Transverse colon (tissue), 4 donors: ENCODE measurements around the gene GMPR2. TPM values are rescaled to one million over a fixed set of nuclear protein-coding genes. Genes with fewer than 3 reads are reported as not detected.

Experiments used
- DNase-seq: peaks from one replicate; pipeline ENCODE4 v3.0.0-alpha.2; 2019
- H3K27ac ChIP-seq, 4 donors: fragments of 200-600 bp; sonication (generic); 2 replicates each; pipeline ENCODE4 v1.5.1; 2016 to 2018; ENCODE audit warnings: inconsistent platforms in 4 of 4
- H3K27me3 ChIP-seq: fragments of 200-600 bp; sonication (generic); 2 replicates; pipeline ENCODE4 v1.5.1; 2017; ENCODE audit warnings: inconsistent platforms
- H3K36me3 ChIP-seq, 4 donors: fragments of 200-600 bp; sonication (generic); 2 replicates each; pipeline ENCODE4 v1.5.1; 2017 to 2019; ENCODE audit warnings: inconsistent platforms in 4 of 4
- H3K4me1 ChIP-seq, 4 donors: fragments of 200-600 bp; sonication (generic); 2 replicates each; pipeline ENCODE4 v1.5.1; 2017 to 2020; ENCODE audit warnings: inconsistent platforms in 4 of 4
- H3K4me3 ChIP-seq, 4 donors: fragments of 200-600 bp; sonication (generic); 1 replicate in 1 of 4; 2 replicates in 3 of 4; pipeline versions ENCODE4 v1.5.1 to v1.6.1; 2017 to 2019; ENCODE audit warnings: inconsistent platforms in 4 of 4
- H3K9me3 ChIP-seq, 2 donors: fragments of 200-600 bp; sonication (generic); 2 replicates each; pipeline ENCODE4 v1.5.1; 2017 to 2019; ENCODE audit warnings: inconsistent platforms in 2 of 2
- CTCF ChIP-seq, 5 experiments: fragments of 200-600 bp in 3 of 5; fragments of 450-650 bp in 2 of 5; sonication (generic) in 3 of 5; IDR thresholded peaks; 1 replicate in 2 of 5; 2 replicates in 3 of 5; pipeline ENCODE4 v1.5.1; 2016 to 2017; ENCODE audit warnings: antibody characterized with exemption in 5 of 5, inconsistent platforms in 3 of 5, mild to moderate bottlenecking in 2 of 5, moderate library complexity in 1 of 5
- EP300 ChIP-seq: sonication (generic); formaldehyde crosslinking; IDR thresholded peaks from one replicate; pipeline ENCODE4 v1.6.1; 2017; ENCODE audit warnings: antibody characterized with exemption, low read depth
- POLR2A ChIP-seq: fragments of 450-650 bp; IDR thresholded peaks from one replicate; pipeline ENCODE4 v1.6.1; 2016; ENCODE audit warnings: antibody characterized with exemption, mild to moderate bottlenecking, moderate library complexity
- POLR2AphosphoS5 ChIP-seq, 3 donors: sonication (generic); formaldehyde crosslinking; IDR thresholded peaks; one replicate each; pipeline ENCODE4 v1.6.1; 2016; ENCODE audit warnings: antibody characterized with exemption in 3 of 3
- WGBS, 2 donors: methylation state at CpG; one replicate each; pipeline ENCODE4 v1.1.5; 2018; ENCODE audit warnings: low coverage in 1 of 2; 5-methylcytosine and 5-hydroxymethylcytosine counted together
- in situ Hi-C, 4 donors: fragments of 200-750 bp; cut with MboI; loops; one replicate each; pipeline versions ENCODE4 v1.15.0 to v1.15.1; 2017; ENCODE audit warnings: low sequenced_read_pairs in 3 of 4, low pct_ligation_motif_present in 1 of 4, low pct_unique_long_range_greater_than_20kb in 1 of 4
- intact Hi-C: fragments of 100-400 bp; cut with DNase I; formaldehyde crosslinking; loops from one replicate; pipeline ENCODE4 v1.15.1; 2023; ENCODE audit warnings: low total_unique reads
- small RNA-seq, 4 donors: library from RNA; depleted of rRNA; stranded (forward); fragments of <200 nt; gene quantifications; one replicate each; pipeline ENCODE3, GENCODE V24; 2016
- total RNA-seq, 4 donors: library from RNA; depleted of rRNA; stranded (reverse); fragments of >200 nt; gene quantifications; one replicate each; pipeline ENCODE4 v1.1.0, GENCODE V29; 2016

Gene GMPR2
- total RNA-seq, 4 donors from 2014 or later, result 4.2 to 72.5 (median 46.3) TPM

GRCh38 chr14:24285351-24285750 is 52.6 kb downstream of the GMPR2 start:
- no peak for DNase-seq
- Histone ChIP-seq H3K27me3 (no peaks in the 10 kb centered on the region), H3K36me3 (peaks cover 0 to 8% (median 4%) of the 10 kb centered on the region in 4 donors), H3K9me3 (no peaks in the 10 kb centered on the region), H3K4me1 (no peaks in the 10 kb centered on the region), H3K4me3 (no peak overlapping the region), H3K27ac (no peak overlapping the region)
- 83 to 86% methylated on average over 2 to 4 of the region's 4 CpGs for WGBS, 2 donors
- no peak for TF ChIP-seq POLR2A
- TF ChIP-seq EP300, result no peak
- no peak for TF ChIP-seq POLR2AphosphoS5 (IDR thresholded peaks at IDR 0.05)
- TF ChIP-seq CTCF (IDR thresholded peaks at IDR 0.05), result no peak
- in situ Hi-C loops (no loop called here), intact Hi-C loops (no loop called here)

- H3K27me3 ChIP-seq, result no peaks in the 10 kb centered on the region
- H3K36me3 ChIP-seq, result peaks cover 0 to 25% (median 10%) of the 10 kb centered on the region in 4 donors
- intact Hi-C loops (no loop called here), in situ Hi-C loops (no loop called here)
- no peak for DNase-seq
- WGBS, 2 donors, result 95 to 100% methylated on average over 2 to 5 of the region's 5 CpGs
- no peaks in the 10 kb centered on the region for H3K9me3 ChIP-seq
- TF ChIP-seq POLR2AphosphoS5 (IDR thresholded peaks at IDR 0.05), result no peak
- no peak for TF ChIP-seq POLR2A
- TF ChIP-seq EP300, result no peak
- TF ChIP-seq CTCF (IDR thresholded peaks at IDR 0.05), result no peak
- no peak overlapping the region for H3K27ac ChIP-seq
- no peaks in the 10 kb centered on the region for H3K4me1 ChIP-seq
- H3K4me3 ChIP-seq, result no peak overlapping the region
These were observed 54.3 kb downstream of the GMPR2 start for GRCh38 chr14:24286996-24287395.

Small RNA genes lying within 50 kb of the gene (small RNA-seq; reads per million reads assigned to genes)
- 0 reads per million in 4 donors for gene AL136295.4
- 0 reads per million in 4 donors for gene CHMP4A
- 0 reads per million in 4 donors for gene MDP1

Other genes with a start within 250 kb of the GMPR2 start
- gene DHRS4L2, start 244.0 kb upstream of the GMPR2 start, total RNA-seq, result 10 to 100 TPM; 18.1 to 38.9 (median 27.6) TPM
- 1 to 10 TPM in 3 of 4 donors, under 1 TPM in 1; 0.20 to 4.1 (median 3.0) TPM for gene CARMIL3, start 180.9 kb upstream of the GMPR2 start, total RNA-seq
- gene CPNE6, start 161.4 kb upstream of the GMPR2 start, total RNA-seq, result 1 to 10 TPM in 1 of 4 donors, not detected in 3; 3.4 TPM
- 100 to 1,000 TPM in 3 of 4 donors, 10 to 100 TPM in 1; 74.4 to 238 (median 130) TPM for gene PCK2, start 138.6 kb upstream of the GMPR2 start, total RNA-seq
- 100 to 1,000 TPM in 3 of 4 donors, 10 to 100 TPM in 1; 86.4 to 267 (median 198) TPM for gene DCAF11, start 118.2 kb upstream of the GMPR2 start, total RNA-seq
- gene NRL, start 118.0 kb upstream of the GMPR2 start, total RNA-seq, result 1 to 10 TPM in 3 of 4 donors, not detected in 1; 1.1 to 2.9 (median 1.6) TPM
- gene FITM1, start 102.3 kb upstream of the GMPR2 start, total RNA-seq, result 1 to 10 TPM in 2 of 4 donors, not detected in 2; 1.4 to 1.6 TPM
- 100 to 1,000 TPM in 2 of 4 donors, 10 to 100 TPM in 2; 38.8 to 198 (median 132) TPM for gene PSME1, start 96.7 kb upstream of the GMPR2 start, total RNA-seq
- 10 to 100 TPM in 2 of 4 donors, 1 to 10 TPM in 1, not detected in 1; 2.2 to 15.4 (median 12.3) TPM for gene EMC9, start 91.3 kb upstream of the GMPR2 start, total RNA-seq
- 10 to 100 TPM; 59.5 to 69.8 (median 68.5) TPM for gene PSME2, start 86.3 kb upstream of the GMPR2 start, total RNA-seq
- 100 to 1,000 TPM in 1 of 4 donors, 10 to 100 TPM in 3; 56.7 to 258 (median 71.2) TPM for gene RNF31, start 85.4 kb upstream of the GMPR2 start, total RNA-seq
- gene IRF9, start 71.7 kb upstream of the GMPR2 start, total RNA-seq, result 10 to 100 TPM; 44.2 to 81.9 (median 52.4) TPM
- gene REC8, start 60.8 kb upstream of the GMPR2 start, total RNA-seq, result 100 to 1,000 TPM in 1 of 4 donors, 10 to 100 TPM in 3; 11.3 to 112 (median 31.2) TPM
- gene IPO4, start 44.1 kb upstream of the GMPR2 start, total RNA-seq, result 10 to 100 TPM in 3 of 4 donors, 1 to 10 TPM in 1; 10.0 to 60.5 (median 37.3) TPM
- gene TM9SF1, start 37.5 kb upstream of the GMPR2 start, total RNA-seq, result 100 to 1,000 TPM in 1 of 4 donors, 10 to 100 TPM in 3; 32.9 to 127 (median 63.9) TPM
- gene TSSK4, start 27.2 kb upstream of the GMPR2 start, total RNA-seq, result not detected
- 10 to 100 TPM in 3 of 4 donors, 1 to 10 TPM in 1; 7.0 to 81.3 (median 59.0) TPM for gene CHMP4A, start 19.4 kb upstream of the GMPR2 start, total RNA-seq
- 100 to 1,000 TPM in 1 of 4 donors, 10 to 100 TPM in 3; 11.1 to 116 (median 40.2) TPM for gene MDP1, start 16.9 kb upstream of the GMPR2 start, total RNA-seq
- 100 to 1,000 TPM in 1 of 4 donors, 10 to 100 TPM in 3; 42.2 to 113 (median 69.9) TPM for gene NEDD8, start 562 bp upstream of the GMPR2 start, total RNA-seq
- gene TINF2, start 9.7 kb downstream of the GMPR2 start, total RNA-seq, result 100 to 1,000 TPM in 1 of 4 donors, 10 to 100 TPM in 3; 26.9 to 120 (median 42.2) TPM
- 10 to 100 TPM in 1 of 4 donors, 1 to 10 TPM in 2, not detected in 1; 1.4 to 96.5 (median 2.2) TPM for gene TGM1, start 30.2 kb downstream of the GMPR2 start, total RNA-seq
- gene RABGGTA, start 38.7 kb downstream of the GMPR2 start, total RNA-seq, result 100 to 1,000 TPM in 1 of 4 donors, 10 to 100 TPM in 3; 47.3 to 227 (median 53.0) TPM
- gene DHRS1, start 66.9 kb downstream of the GMPR2 start, total RNA-seq, result 100 to 1,000 TPM in 1 of 4 donors, 10 to 100 TPM in 3; 84.2 to 106 (median 94.6) TPM
- gene NOP9, start 66.9 kb downstream of the GMPR2 start, total RNA-seq, result 10 to 100 TPM; 18.8 to 20.9 (median 19.3) TPM
- gene CIDEB, start 75.0 kb downstream of the GMPR2 start, total RNA-seq, result 100 to 1,000 TPM in 1 of 4 donors, 10 to 100 TPM in 2, 1 to 10 TPM in 1; 6.7 to 168 (median 23.6) TPM
- gene LTB4R2, start 77.2 kb downstream of the GMPR2 start, total RNA-seq, result 10 to 100 TPM in 1 of 4 donors, 1 to 10 TPM in 3; 4.4 to 81.5 (median 7.1) TPM
- gene LTB4R, start 78.6 kb downstream of the GMPR2 start, total RNA-seq, result 1 to 10 TPM; 1.1 to 8.3 (median 6.2) TPM
- 10 to 100 TPM in 3 of 4 donors, 1 to 10 TPM in 1; 7.9 to 74.8 (median 21.3) TPM for gene ADCY4, start 102.1 kb downstream of the GMPR2 start, total RNA-seq
- 100 to 1,000 TPM in 1 of 4 donors, 10 to 100 TPM in 3; 19.3 to 156 (median 53.6) TPM for gene RIPK3, start 107.1 kb downstream of the GMPR2 start, total RNA-seq
- gene NFATC4, start 135.3 kb downstream of the GMPR2 start, total RNA-seq, result 10 to 100 TPM; 13.4 to 58.0 (median 20.9) TPM
- 10 to 100 TPM in 1 of 4 donors, 1 to 10 TPM in 3; 2.6 to 11.4 (median 9.0) TPM for gene NYNRIN, start 166.1 kb downstream of the GMPR2 start, total RNA-seq
- gene CBLN3, start 196.7 kb downstream of the GMPR2 start, total RNA-seq, result 1 to 10 TPM in 3 of 4 donors, under 1 TPM in 1; 0.79 to 9.7 (median 1.6) TPM
- 100 to 1,000 TPM in 2 of 4 donors, 10 to 100 TPM in 2; 65.7 to 129 (median 101) TPM for gene KHNYN, start 197.0 kb downstream of the GMPR2 start, total RNA-seq
- 100 to 1,000 TPM in 1 of 4 donors, 10 to 100 TPM in 3; 18.3 to 202 (median 39.3) TPM for gene SDR39U1, start 209.8 kb downstream of the GMPR2 start, total RNA-seq